NT2/D1 (cell line): ENCODE results near the gene GUCA2A.

Experiments
- DNase-seq: peaks from one replicate; pipeline ENCODE4 v3.0.0-alpha.2; 2011; ENCODE audit warnings: low read depth, low spot score
- H3K27me3 ChIP-seq: 2 replicates; pipeline ENCODE4 v1.6.0; 2011; ENCODE audit warnings: mild to moderate bottlenecking; ENCODE audit not compliant: insufficient read length, insufficient read depth
- H3K36me3 ChIP-seq: 2 replicates; pipeline ENCODE4 v1.6.1; 2011; ENCODE audit warnings: mild to moderate bottlenecking, low read length, mixed read lengths; ENCODE audit not compliant: insufficient read depth, insufficient read length
- H3K4me1 ChIP-seq: 2 replicates; pipeline ENCODE4 v1.5.1; 2011; ENCODE audit not compliant: insufficient read depth, insufficient read length
- H3K4me3 ChIP-seq: 2 replicates; pipeline ENCODE4 v1.5.1; 2011; ENCODE audit warnings: low read depth; ENCODE audit not compliant: insufficient read length
- H3K9ac ChIP-seq: 2 replicates; pipeline ENCODE4 v1.6.0; 2011; ENCODE audit warnings: low read depth; ENCODE audit not compliant: insufficient read length
- H3K9me3 ChIP-seq: 2 replicates; pipeline ENCODE4 v1.5.1; 2011; ENCODE audit warnings: mild to moderate bottlenecking, low read length; ENCODE audit not compliant: insufficient read depth
- SUZ12 ChIP-seq: IDR thresholded peaks from 2 replicates; pipeline ENCODE4 v1.6.1; 2011; ENCODE audit not compliant: insufficient read length, insufficient read depth; ENCODE audit errors: extremely low read depth
- YY1 ChIP-seq: IDR thresholded peaks from 2 replicates; pipeline ENCODE4 v1.6.1; 2011; ENCODE audit not compliant: insufficient read length, insufficient read depth
- ZNF274 ChIP-seq: IDR thresholded peaks from 2 replicates; pipeline ENCODE4 v1.6.1; 2011; ENCODE audit warnings: mild to moderate bottlenecking, low read depth, low read length

The GUCA2A gene

GRCh38 chr1:42153624-42154023 lies 10.9 kb downstream of the GUCA2A start:
- Histone ChIP-seq H3K27me3 (peaks cover 4% of the 10 kb centered on the region), H3K9ac (no peak overlapping the region), H3K36me3 (no peaks in the 10 kb centered on the region), H3K4me3 (no peak overlapping the region), H3K4me1 (no peaks in the 10 kb centered on the region), H3K9me3 (no peaks in the 10 kb centered on the region)
- no peak for DNase-seq
- TF ChIP-seq SUZ12 (no peak), YY1 (no peak), ZNF274 (no peak)

GRCh38 chr1:42152907-42153600 lies 11.5 kb downstream of the GUCA2A start, which contains the start of gene GUCA2B:
Gene GUCA2B (plus strand): TSS chr1:42153410. CDS start chr1:42153451, 41 bp downstream.
- Histone ChIP-seq H3K9me3 (no peaks in the 10 kb centered on the region), H3K36me3 (no peaks in the 10 kb centered on the region), H3K4me1 (no peaks in the 10 kb centered on the region), H3K4me3 (no peak within 1 kb of the TSS), H3K27me3 (peaks cover 4% of the 10 kb centered on the region), H3K9ac (no peak within 1 kb of the TSS)
- no peak for DNase-seq
- no peak for TF ChIP-seq YY1

GRCh38 chr1:42152119-42152518 lies 12.4 kb downstream of the GUCA2A start:
- H3K36me3 ChIP-seq: no peaks in the 10 kb centered on the region
- H3K9me3 ChIP-seq: no peaks in the 10 kb centered on the region
- peaks cover 4% of the 10 kb centered on the region for H3K27me3 ChIP-seq
- no peak overlapping the region for H3K4me3 ChIP-seq
- no peak for DNase-seq
- no peaks in the 10 kb centered on the region for H3K4me1 ChIP-seq
- H3K9ac ChIP-seq: no peak overlapping the region
- no peak for TF ChIP-seq SUZ12
- TF ChIP-seq YY1: no peak
- no peak for TF ChIP-seq ZNF274

GRCh38 chr1:42150651-42151050 lies 13.9 kb downstream of the GUCA2A start:
- DNase-seq: no peak
- TF ChIP-seq SUZ12: no peak
- TF ChIP-seq ZNF274: no peak
- TF ChIP-seq YY1: no peak

GRCh38 chr1:42148166-42148565 lies 16.4 kb downstream of the GUCA2A start:
- DNase-seq: no peak
- Histone ChIP-seq H3K4me3 (no peak overlapping the region), H3K9me3 (no peaks in the 10 kb centered on the region), H3K27me3 (no peaks in the 10 kb centered on the region), H3K36me3 (no peaks in the 10 kb centered on the region), H3K9ac (no peak overlapping the region), H3K4me1 (peaks cover 7% of the 10 kb centered on the region)
- no peak for TF ChIP-seq ZNF274
- TF ChIP-seq YY1: no peak
- TF ChIP-seq SUZ12: no peak

More at GRCh38 chr1:42150651-42151050, 13.9 kb downstream of the GUCA2A start:
- no peak overlapping the region for H3K9ac ChIP-seq
- H3K27me3 ChIP-seq: peaks cover 4% of the 10 kb centered on the region
- no peak overlapping the region for H3K4me3 ChIP-seq
- H3K4me1 ChIP-seq: peaks cover 3% of the 10 kb centered on the region
- H3K36me3 ChIP-seq: no peaks in the 10 kb centered on the region
- no peaks in the 10 kb centered on the region for H3K9me3 ChIP-seq

- peak; percentile 75 for DNase-seq
- peaks cover 7% of the 10 kb centered on the region for H3K4me1 ChIP-seq
Observed at GRCh38 chr1:42146626-42147320, 17.8 kb downstream of the GUCA2A start.

GRCh38 chr1:42145764-42146625 lies 18.6 kb downstream of the GUCA2A start:
- Histone ChIP-seq H3K4me1 (peaks cover 7% of the 10 kb centered on the region), H3K4me3 (no peak overlapping the region), H3K9ac (no peak overlapping the region), H3K9me3 (no peaks in the 10 kb centered on the region), H3K27me3 (no peaks in the 10 kb centered on the region), H3K36me3 (no peaks in the 10 kb centered on the region)
- TF ChIP-seq ZNF274: no peak
- TF ChIP-seq SUZ12: no peak
- TF ChIP-seq YY1: no peak
- no peak for DNase-seq

More at GRCh38 chr1:42146626-42147320, 17.8 kb downstream of the GUCA2A start:
- H3K27me3 ChIP-seq: no peaks in the 10 kb centered on the region
- no peaks in the 10 kb centered on the region for H3K9me3 ChIP-seq
- TF ChIP-seq YY1 (no peak), ZNF274 (no peak), SUZ12 (no peak)
- H3K4me3 ChIP-seq: no peak overlapping the region
- H3K36me3 ChIP-seq: no peaks in the 10 kb centered on the region
- no peak overlapping the region for H3K9ac ChIP-seq
